WTC11 (cell line): ENCODE results near the gene CAMK2D. TPM values are rescaled to one million over a fixed set of nuclear protein-coding genes. Genes with fewer than 3 reads are reported as not detected.

Experiments
- ATAC-seq: fragments of 200-7000 bp; cut with Tn5 transposase; 2 replicates; pipeline ENCODE4 v1.10.0; 2021; ENCODE audit warnings: mild to moderate bottlenecking, moderate library complexity
- CTCF ChIA-PET: fragments of 300-600 bp; sonication (Branson Sonifier 250); formaldehyde crosslinking; loops from one replicate; lab custom pipeline; 2021; ENCODE audit warnings: antibody characterized with exemption; lab: Charles Lee
- POLR2A ChIA-PET: fragments of 350-600 bp; sonication (Branson Sonifier 250); formaldehyde crosslinking; loops from one replicate; lab custom pipeline; 2021; ENCODE audit warnings: antibody characterized with exemption; lab: Charles Lee
- DNase-seq: peaks from one replicate; pipeline ENCODE4 v3.0.0; 2021; ENCODE audit warnings: low spot score
- H3K27ac Mint-ChIP-seq: 2 replicates; pipeline ENCODE4 v1.8.0; 2021; ENCODE audit warnings: mixed read lengths
- H3K27me3 Mint-ChIP-seq: 2 replicates; pipeline ENCODE4 v1.8.0; 2021; ENCODE audit warnings: low read depth, mild to moderate bottlenecking, moderate library complexity, mixed read lengths
- H3K36me3 Mint-ChIP-seq: 2 replicates; pipeline ENCODE4 v1.8.0; 2021; ENCODE audit warnings: mixed read lengths
- H3K4me1 Mint-ChIP-seq: 2 replicates; pipeline ENCODE4 v1.8.0; 2022; ENCODE audit warnings: mixed read lengths
- H3K4me3 Mint-ChIP-seq: 2 replicates; pipeline ENCODE4 v1.8.0; 2021; ENCODE audit warnings: mild to moderate bottlenecking, moderate library complexity, mixed read lengths
- H3K9me3 Mint-ChIP-seq: 2 replicates; pipeline ENCODE4 v1.8.0; 2021; ENCODE audit warnings: mixed read lengths
- ATF3 ChIP-seq: sonication (generic); formaldehyde crosslinking; conservative IDR thresholded peaks from 2 replicates; pipeline ENCODE4 v1.8.1; 2022; ENCODE audit warnings: mild to moderate bottlenecking, missing genetic modification reagents
- CTCF ChIP-seq: fragments of 200-600 bp; IDR thresholded peaks from 2 replicates; pipeline ENCODE4 v1.8.0; 2022; ENCODE audit warnings: antibody characterized with exemption
- E2F1 ChIP-seq: sonication (generic); formaldehyde crosslinking; IDR thresholded peaks from 2 replicates; pipeline ENCODE4 v1.8.0; 2022; ENCODE audit warnings: mild to moderate bottlenecking, missing genetic modification reagents
- ETV6 ChIP-seq: sonication (generic); formaldehyde crosslinking; IDR thresholded peaks from 2 replicates; pipeline ENCODE4 v1.8.1; 2022; ENCODE audit warnings: mild to moderate bottlenecking, missing genetic modification reagents
- FOXK1 ChIP-seq: sonication (generic); formaldehyde crosslinking; IDR thresholded peaks from 2 replicates; pipeline ENCODE4 v1.8.0; 2022; ENCODE audit warnings: mild to moderate bottlenecking, moderate library complexity, missing genetic modification reagents
- FOXP1 ChIP-seq: sonication (generic); formaldehyde crosslinking; IDR thresholded peaks from 2 replicates; pipeline ENCODE4 v1.8.0; 2022; ENCODE audit warnings: missing genetic modification reagents, mild to moderate bottlenecking, moderate library complexity, borderline replicate concordance
- FOXP4 ChIP-seq: sonication (generic); formaldehyde crosslinking; IDR thresholded peaks from 2 replicates; pipeline ENCODE4 v1.8.0; 2022; ENCODE audit warnings: mild to moderate bottlenecking, missing genetic modification reagents
- GRHL2 ChIP-seq: fragments of 250-450 bp; sonication (Bioruptor Pico); IDR thresholded peaks from 2 replicates; pipeline ENCODE4 v1.8.0; 2022; ENCODE audit warnings: mild to moderate bottlenecking, moderate library complexity; ENCODE audit not compliant: insufficient replicate concordance, severe bottlenecking
- HMGA2 ChIP-seq: fragments of 250-450 bp; sonication (Bioruptor Pico); IDR thresholded peaks from 2 replicates; pipeline ENCODE4 v1.4.0; 2021; ENCODE audit warnings: mild to moderate bottlenecking, moderate library complexity
- HMGXB4 ChIP-seq: sonication (generic); formaldehyde crosslinking; IDR thresholded peaks from 2 replicates; pipeline ENCODE4 v1.8.1; 2023; ENCODE audit warnings: mild to moderate bottlenecking, moderate library complexity, missing genetic modification reagents
- JAZF1 ChIP-seq: fragments of 250-450 bp; sonication (Bioruptor Pico); IDR thresholded peaks from 2 replicates; pipeline ENCODE4 v1.9.0; 2021; ENCODE audit warnings: moderate library complexity, mild to moderate bottlenecking, inconsistent platforms
- NFATC4 ChIP-seq: fragments of 250-450 bp; sonication (Bioruptor Pico); IDR thresholded peaks from 2 replicates; pipeline ENCODE4 v1.9.0; 2021; ENCODE audit warnings: mild to moderate bottlenecking
- PRDM15 ChIP-seq: sonication (generic); formaldehyde crosslinking; IDR thresholded peaks from 2 replicates; pipeline ENCODE4 v1.8.0; 2022; ENCODE audit warnings: missing genetic modification reagents
- SMAD3 ChIP-seq: sonication (generic); formaldehyde crosslinking; IDR thresholded peaks from 2 replicates; pipeline ENCODE4 v1.8.0; 2022; ENCODE audit warnings: missing genetic modification reagents, mild to moderate bottlenecking, borderline replicate concordance
- SMAD4 ChIP-seq: sonication (generic); formaldehyde crosslinking; IDR thresholded peaks from 2 replicates; pipeline ENCODE4 v1.8.0; 2022; ENCODE audit warnings: mild to moderate bottlenecking, missing genetic modification reagents
- TEAD1 ChIP-seq: sonication (generic); formaldehyde crosslinking; IDR thresholded peaks from 2 replicates; pipeline ENCODE4 v1.8.0; 2022; ENCODE audit warnings: mild to moderate bottlenecking, missing genetic modification reagents
- USF1 ChIP-seq: sonication (generic); formaldehyde crosslinking; IDR thresholded peaks from 2 replicates; pipeline ENCODE4 v1.8.0; 2022; ENCODE audit warnings: mild to moderate bottlenecking, missing genetic modification reagents
- ZNF219 ChIP-seq: sonication (generic); formaldehyde crosslinking; IDR thresholded peaks from 2 replicates; pipeline ENCODE4 v1.8.0; 2023; ENCODE audit warnings: missing genetic modification reagents, mild to moderate bottlenecking, borderline replicate concordance
- ZNF416 ChIP-seq: fragments of 250-450 bp; sonication (Bioruptor Pico); IDR thresholded peaks from 2 replicates; pipeline ENCODE4 v1.9.0; 2021; ENCODE audit warnings: mild to moderate bottlenecking, inconsistent platforms
- ZNF532 ChIP-seq: fragments of 250-450 bp; sonication (Bioruptor Pico); IDR thresholded peaks from 2 replicates; pipeline ENCODE4 v1.9.0; 2021; ENCODE audit warnings: mild to moderate bottlenecking, borderline replicate concordance
- total RNA-seq: library from RNA; stranded (reverse); gene quantifications from 3 replicates; pipeline ENCODE4 v1.2.3, GENCODE V29; 2021

The CAMK2D gene
- total RNA-seq, 1 experiment from 2014 or later, result 16.5 TPM

GRCh38 chr4:113565702-113566012, 195.9 kb downstream of the CAMK2D start (continued):
- no peak for TF ChIP-seq E2F1
- no peak for TF ChIP-seq HMGA2 (CRISPR knock-in tag)
- no peak for TF ChIP-seq USF1 (CRISPR knock-in tag)
- no peak for TF ChIP-seq HMGXB4 (CRISPR knock-in tag)
- TF ChIP-seq CTCF, result no peak
- no peak for TF ChIP-seq SMAD3 (CRISPR knock-in tag)
- no peak for TF ChIP-seq FOXP4 (CRISPR knock-in tag)
- TF ChIP-seq FOXK1 (CRISPR knock-in tag), result no peak
- TF ChIP-seq, all 79 proteins: peak for 0

GRCh38 chr4:113564493-113564892, 197.0 kb downstream of the CAMK2D start:
- Mint-ChIP-seq H3K4me3 (no peak overlapping the region), H3K9me3 (peaks cover 4% of the 10 kb centered on the region; the same call in 1 of the 2 replicates), H3K27ac (no peak overlapping the region), H3K36me3 (no peaks in the 10 kb centered on the region), H3K27me3 (no peaks in the 10 kb centered on the region), H3K4me1 (peaks cover 16% of the 10 kb centered on the region)
- DNase-seq (no peak), ATAC-seq (no peak)
- CTCF ChIA-PET, result interaction anchor here (2.3 kb wide), 1 partner anchor 17 kb away, joined by 13 read pairs; no protein-coding TSS in a partner anchor
- POLR2A ChIA-PET, result no interaction called here
- TF ChIP-seq SMAD4 (CRISPR knock-in tag) (no peak), TEAD1 (CRISPR knock-in tag) (no peak), JAZF1 (CRISPR knock-in tag) (no peak), GRHL2 (CRISPR knock-in tag) (no peak), ZNF416 (CRISPR knock-in tag) (no peak), ZNF532 (CRISPR knock-in tag) (no peak), PRDM15 (CRISPR knock-in tag) (no peak), FOXP1 (no peak), ZNF219 (CRISPR knock-in tag) (no peak), ATF3 (CRISPR knock-in tag) (no peak), ETV6 (CRISPR knock-in tag) (no peak), NFATC4 (no peak)
